NCI-H2227 treated with DMSO at 0.1 percent for 48 hours (cell line): ENCODE data around the gene TMEM240.
"Not testable (repeated sequence)": the region's sequence is repeated elsewhere in the genome, so short reads cannot be mapped to it uniquely, and the experiment has no call there.

Experiments
- DNase-seq: peaks from one replicate; lab custom pipeline; 2025; lab: John Stamatoyannopoulos, UW

TMEM240 gene

GRCh38 chr1:1524750-1525383 lies 15.6 kb downstream of the TMEM240 start:
- not testable (repeated sequence) for DNase-seq

- not testable (repeated sequence) for DNase-seq
Measured at GRCh38 chr1:1523651-1524050, 16.8 kb downstream of the TMEM240 start.

- DNase-seq, result not testable (repeated sequence)
Measured at GRCh38 chr1:1523226-1523625, 17.2 kb downstream of the TMEM240 start.

- not testable (repeated sequence) for DNase-seq
Measured at GRCh38 chr1:1522536-1522935, 17.9 kb downstream of the TMEM240 start.

GRCh38 chr1:1521331-1521730 lies 19.1 kb downstream of the TMEM240 start:
- no peak for DNase-seq

- not testable (repeated sequence) for DNase-seq
Measured at GRCh38 chr1:1519805-1520505, 20.5 kb downstream of the TMEM240 start.

GRCh38 chr1:1518621-1519007 lies 21.8 kb downstream of the TMEM240 start:
- not testable (repeated sequence) for DNase-seq

- no peak for DNase-seq
Measured at GRCh38 chr1:1517973-1518620, 22.3 kb downstream of the TMEM240 start.

- not testable (repeated sequence) for DNase-seq
Measured at GRCh38 chr1:1516923-1517322, 23.5 kb downstream of the TMEM240 start.

- DNase-seq, result not testable (repeated sequence)
Measured at GRCh38 chr1:1514376-1514775, 26.0 kb downstream of the TMEM240 start.

GRCh38 chr1:1513675-1514074 lies 26.7 kb downstream of the TMEM240 start:
- not testable (repeated sequence) for DNase-seq

- DNase-seq, result not testable (repeated sequence)
Measured at GRCh38 chr1:1512425-1512824, 28.0 kb downstream of the TMEM240 start.

GRCh38 chr1:1511533-1512285 lies 28.7 kb downstream of the TMEM240 start, which contains the start of gene ATAD3A:
TSS of gene ATAD3A (plus strand) at chr1:1512162. CDS start at chr1:1512269, 107 bp downstream.
- peak; percentile 97 for DNase-seq

- peak; percentile 68 for DNase-seq
Measured at GRCh38 chr1:1510912-1511532, 29.4 kb downstream of the TMEM240 start.

GRCh38 chr1:1509465-1509850 lies 31.0 kb downstream of the TMEM240 start:
- DNase-seq, result not testable (repeated sequence)

GRCh38 chr1:1508775-1509464 lies 31.5 kb downstream of the TMEM240 start:
- not testable (repeated sequence) for DNase-seq

- no peak for DNase-seq
Measured at GRCh38 chr1:1507305-1507704, 33.1 kb downstream of the TMEM240 start.

GRCh38 chr1:1505801-1506200 lies 34.6 kb downstream of the TMEM240 start:
- DNase-seq, result not testable (repeated sequence)

- DNase-seq, result not testable (repeated sequence)
Measured at GRCh38 chr1:1505366-1505798, 35.0 kb downstream of the TMEM240 start.

GRCh38 chr1:1504777-1505365 lies 35.6 kb downstream of the TMEM240 start:
- DNase-seq, result peak; percentile 13
